Measurements from ENCODE around the gene CDK5RAP2.

- TF ChIP-seq MAX (IDR thresholded peaks at IDR 0.05) (no peak), FOXM1 (IDR thresholded peaks at IDR 0.05; ENCODE audit: borderline replicate concordance, low read depth) (no peak), TCF12 (IDR thresholded peaks at IDR 0.05; ENCODE audit: low read depth) (no peak), YY1 (IDR thresholded peaks at IDR 0.05; ENCODE audit: low read depth) (no peak), CEBPB (IDR thresholded peaks at IDR 0.05) (no peak)
Measured at GRCh38 chr9:120570296-120570695, 9.7 kb downstream of the CDK5RAP2 start.
